GM12872 (cell line): ENCODE results near the gene B4GALNT1.

Experiments
- TF ChIP-seq, protein P1 (sequence below): IDR thresholded peaks from 3 replicates; pipeline ENCODE4 v1.5.1; 2011; ENCODE audit warnings: low read depth, mild to moderate bottlenecking, low read length, moderate library complexity; ENCODE audit not compliant: insufficient read depth

The B4GALNT1 gene

DNA sequence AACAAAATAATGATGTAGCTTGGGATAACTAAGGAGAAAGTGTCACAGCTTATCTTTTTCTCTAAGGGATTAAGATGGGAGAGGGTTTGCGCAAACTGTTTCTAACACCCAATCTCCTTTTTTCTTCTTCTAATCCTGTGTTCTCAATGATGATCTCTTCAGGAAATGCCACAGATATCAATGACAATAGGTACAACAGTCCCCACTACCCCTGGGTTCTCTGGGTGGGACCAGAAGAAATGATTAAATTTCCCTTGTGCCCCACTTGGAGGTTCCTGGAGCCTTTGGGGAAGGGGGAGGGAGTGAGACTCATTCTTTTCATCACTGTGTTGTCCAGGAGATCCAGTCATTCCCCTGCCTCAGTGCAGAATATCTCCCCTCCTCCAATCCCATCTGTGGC is 50.6 kb downstream of the B4GALNT1 start:
- TF ChIP-seq, protein P1, sequence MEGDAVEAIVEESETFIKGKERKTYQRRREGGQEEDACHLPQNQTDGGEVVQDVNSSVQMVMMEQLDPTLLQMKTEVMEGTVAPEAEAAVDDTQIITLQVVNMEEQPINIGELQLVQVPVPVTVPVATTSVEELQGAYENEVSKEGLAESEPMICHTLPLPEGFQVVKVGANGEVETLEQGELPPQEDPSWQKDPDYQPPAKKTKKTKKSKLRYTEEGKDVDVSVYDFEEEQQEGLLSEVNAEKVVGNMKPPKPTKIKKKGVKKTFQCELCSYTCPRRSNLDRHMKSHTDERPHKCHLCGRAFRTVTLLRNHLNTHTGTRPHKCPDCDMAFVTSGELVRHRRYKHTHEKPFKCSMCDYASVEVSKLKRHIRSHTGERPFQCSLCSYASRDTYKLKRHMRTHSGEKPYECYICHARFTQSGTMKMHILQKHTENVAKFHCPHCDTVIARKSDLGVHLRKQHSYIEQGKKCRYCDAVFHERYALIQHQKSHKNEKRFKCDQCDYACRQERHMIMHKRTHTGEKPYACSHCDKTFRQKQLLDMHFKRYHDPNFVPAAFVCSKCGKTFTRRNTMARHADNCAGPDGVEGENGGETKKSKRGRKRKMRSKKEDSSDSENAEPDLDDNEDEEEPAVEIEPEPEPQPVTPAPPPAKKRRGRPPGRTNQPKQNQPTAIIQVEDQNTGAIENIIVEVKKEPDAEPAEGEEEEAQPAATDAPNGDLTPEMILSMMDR, result no peak

DNA sequence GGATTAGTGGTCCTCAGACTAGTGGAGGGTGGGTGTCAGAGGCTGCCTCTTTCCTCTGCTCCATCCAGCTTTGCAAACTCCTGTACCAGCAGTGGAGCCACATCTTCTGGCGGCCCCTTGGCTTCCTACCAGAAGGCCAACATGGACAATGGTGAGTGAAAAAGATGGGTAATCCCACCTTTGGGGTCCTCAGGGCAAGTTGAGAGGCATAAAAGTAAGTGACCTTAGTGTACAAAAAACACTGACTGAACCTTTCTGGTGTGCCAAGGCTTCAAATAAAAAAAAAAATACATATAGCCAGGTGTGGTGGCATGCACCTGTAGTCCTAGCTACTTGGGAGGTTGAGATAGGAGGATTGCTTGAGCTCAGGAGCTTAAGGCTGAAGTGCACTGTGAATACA is 51.2 kb downstream of the B4GALNT1 start:
- TF ChIP-seq, protein P1, result no peak

DNA sequence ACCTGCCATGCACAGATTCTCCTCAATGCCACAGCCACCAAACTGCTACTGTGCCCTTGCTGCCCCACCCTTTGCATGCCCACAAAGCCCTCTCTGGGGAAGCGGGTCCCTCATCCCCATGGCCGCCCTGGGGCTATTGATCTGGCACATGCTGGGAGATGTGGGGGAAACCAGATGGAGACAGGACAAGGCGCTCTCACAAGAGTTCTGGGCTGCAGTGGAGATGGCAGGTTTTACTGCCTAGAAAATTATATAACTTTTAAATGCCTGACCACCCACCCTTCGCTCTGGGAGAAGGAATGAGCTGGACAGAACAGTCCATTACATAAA is 52.6 kb downstream of the B4GALNT1 start:
- TF ChIP-seq, protein P1, result no peak

DNA sequence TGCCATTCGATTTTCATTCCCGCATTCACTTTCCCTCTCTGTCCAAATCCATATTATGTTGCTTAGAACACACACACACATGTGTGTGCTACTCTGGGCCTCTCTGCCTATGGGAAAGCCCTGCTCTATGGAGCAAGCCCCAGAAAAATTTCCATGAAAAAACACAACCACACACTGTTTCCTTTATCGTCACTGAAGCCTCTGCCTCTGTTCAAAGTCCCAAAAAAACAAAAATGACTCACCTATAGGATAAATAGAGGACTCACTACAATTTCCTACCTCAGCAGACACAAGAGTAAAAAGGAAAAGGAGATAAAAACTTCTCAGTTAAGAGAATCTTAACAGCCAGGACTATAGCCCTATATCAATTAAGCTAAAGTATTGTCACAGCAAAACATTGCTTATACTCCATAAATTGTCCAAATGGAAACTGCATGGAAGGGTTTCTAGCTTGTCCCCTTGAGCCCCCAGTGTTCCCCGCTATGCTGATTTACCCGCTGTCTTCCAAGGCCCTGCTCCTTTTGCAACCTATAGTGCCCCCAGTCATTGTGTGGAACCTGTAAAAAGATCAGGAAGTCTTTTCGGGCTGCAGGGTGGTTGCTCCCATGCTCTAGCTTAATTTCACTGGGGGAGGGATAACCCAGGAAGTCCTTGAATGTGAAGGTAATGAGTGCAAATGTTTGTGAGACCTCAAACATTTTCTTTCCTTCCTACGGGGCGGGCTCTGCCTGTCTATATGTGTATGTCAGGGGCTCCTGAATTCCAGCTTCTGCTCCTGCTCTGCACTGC is 53.1 kb downstream of the B4GALNT1 start:
- TF ChIP-seq, protein P1, result no peak

DNA sequence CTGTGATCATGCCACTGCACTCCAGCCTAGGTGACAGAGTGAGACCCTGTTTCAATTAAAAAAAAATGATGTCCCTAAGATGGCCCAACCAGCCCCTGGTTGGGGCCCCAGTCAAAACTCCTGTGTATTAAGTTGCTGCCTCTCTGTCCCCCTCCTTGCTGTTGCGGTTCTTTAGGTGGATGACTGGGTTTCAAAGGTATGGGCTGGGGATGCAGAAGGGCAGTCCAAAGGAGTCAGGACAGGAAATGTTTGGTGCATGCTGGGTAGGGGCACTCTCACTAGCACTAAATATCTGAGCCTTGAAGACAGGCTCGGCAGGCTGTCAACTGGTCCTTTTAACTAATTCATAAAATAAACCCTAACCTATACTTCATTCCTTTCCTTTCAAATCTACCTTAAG is 54.0 kb downstream of the B4GALNT1 start:
- TF ChIP-seq, protein P1, result no peak

DNA sequence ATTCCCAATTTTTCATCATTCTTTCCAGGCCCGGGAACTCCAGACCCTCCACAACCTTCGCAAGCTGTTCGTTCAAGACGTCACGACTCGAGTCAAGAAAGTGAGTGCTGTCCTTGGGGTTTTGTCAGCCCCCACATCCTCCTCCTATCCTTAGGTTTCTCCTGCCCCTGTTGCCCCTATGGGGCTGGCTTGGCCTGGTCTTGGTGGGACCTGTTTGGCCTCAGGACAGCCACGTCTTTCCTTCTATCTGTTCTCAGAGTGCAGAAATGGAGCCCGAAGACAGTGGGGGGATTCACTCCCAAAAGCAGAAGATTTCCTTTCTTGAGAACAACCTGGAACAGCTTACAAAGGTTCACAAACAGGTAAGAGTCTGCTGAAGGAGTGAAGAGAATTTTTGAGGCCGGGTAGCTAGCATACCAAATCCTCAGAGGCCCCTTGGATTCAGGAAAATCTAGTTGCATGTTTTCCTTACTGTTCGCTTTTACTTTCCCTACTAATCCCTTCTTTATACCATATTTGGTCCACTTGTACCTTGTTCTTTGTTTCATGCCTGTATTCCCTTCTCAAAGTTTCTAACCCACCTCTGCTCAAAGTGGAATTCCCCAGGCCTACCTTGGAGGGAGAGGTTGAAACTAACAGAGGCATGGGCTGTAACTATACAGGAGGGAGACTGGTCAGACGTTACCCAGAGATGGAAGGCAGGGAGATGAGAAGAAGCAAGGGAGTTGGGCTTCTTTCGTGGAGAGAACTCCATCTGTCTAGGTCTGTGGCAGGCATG is 54.8 kb downstream of the B4GALNT1 start:
- TF ChIP-seq, protein P1, result no peak

DNA sequence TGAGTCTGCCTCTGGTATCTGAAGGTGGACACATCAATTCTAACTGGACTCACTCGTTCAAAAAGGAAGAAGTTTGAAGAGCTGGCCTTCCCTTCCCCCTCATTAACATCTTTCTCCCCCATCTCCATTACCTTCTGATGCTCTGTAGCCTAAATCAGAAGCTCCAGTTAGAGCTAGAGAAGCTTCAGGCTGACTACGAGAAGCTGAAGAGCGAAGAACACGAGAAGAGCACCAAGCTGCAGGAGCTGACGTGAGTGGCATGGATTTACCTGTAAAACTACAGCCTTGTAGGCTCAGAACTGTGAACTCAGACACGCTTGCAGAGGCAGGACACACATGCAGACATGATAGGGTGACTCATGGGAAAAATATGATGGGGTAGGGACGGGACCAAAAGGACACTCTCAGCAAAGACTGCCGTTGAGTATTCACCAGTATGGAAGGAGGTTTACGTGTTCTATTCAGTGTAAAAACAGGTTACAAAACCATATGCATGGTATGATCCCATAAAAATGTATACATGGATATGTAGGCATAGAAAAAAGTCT is 56.3 kb downstream of the B4GALNT1 start:
- TF ChIP-seq, protein P1, result no peak
